HG03135 (cell line): Measurements from ENCODE around the gene SLC35F3.
"Not testable (repeated sequence)": the region's sequence is repeated elsewhere in the genome, so short reads cannot be mapped to it uniquely, and the experiment has no call there.

Experiments
- ATAC-seq: cut with Tn5 transposase; IDR thresholded peaks from one replicate; pipeline ENCODE4 v1.9.1; 2021; ENCODE audit warnings: mild to moderate bottlenecking, moderate library complexity; ENCODE audit not compliant: unreplicated experiment

SLC35F3 gene

DNA sequence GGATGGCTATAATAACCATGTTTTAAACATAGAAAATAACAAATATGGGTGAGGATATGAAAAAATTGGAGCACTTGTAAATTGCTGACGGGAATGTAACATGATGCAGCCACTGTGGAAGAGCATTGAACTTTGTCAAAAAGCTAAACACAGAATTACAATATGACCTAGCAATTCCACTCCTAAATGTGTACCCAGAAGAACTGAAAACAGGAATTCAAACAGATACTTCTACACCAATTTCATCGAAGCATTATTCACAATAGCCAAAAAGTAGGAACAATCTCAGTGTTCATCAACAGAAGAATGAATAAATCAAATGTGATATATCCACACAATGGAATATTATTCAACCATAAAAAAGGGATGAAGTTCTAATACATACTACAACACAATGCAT, 436.1 kb downstream of the SLC35F3 start:
- ATAC-seq: no peak

- ATAC-seq: no peak
These were observed 438.3 kb downstream of the SLC35F3 start for GRCh38 chr1:234342774-234343173.

DNA sequence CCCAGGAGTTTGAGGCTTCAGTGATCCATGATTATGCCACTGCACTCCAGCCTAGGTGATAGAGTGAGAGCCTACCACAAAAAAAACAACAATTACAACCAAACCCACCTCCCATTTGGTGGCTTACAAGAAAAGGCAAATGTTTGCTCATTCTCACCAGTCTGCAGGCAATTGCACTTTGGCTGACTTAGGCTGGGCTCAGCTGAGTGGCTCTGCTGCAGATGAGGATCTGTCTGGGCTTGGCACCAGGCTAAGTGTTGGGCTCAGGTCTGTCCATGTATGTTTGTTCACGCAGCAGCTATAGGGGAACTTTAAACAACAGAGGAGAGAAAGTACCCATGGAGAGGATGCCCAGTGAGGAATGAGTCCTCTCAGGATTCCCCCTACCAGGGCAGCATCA, 440.8 kb downstream of the SLC35F3 start:
- no peak for ATAC-seq

GRCh38 chr1:234348964-234349363, 444.5 kb downstream of the SLC35F3 start:
- no peak for ATAC-seq

DNA sequence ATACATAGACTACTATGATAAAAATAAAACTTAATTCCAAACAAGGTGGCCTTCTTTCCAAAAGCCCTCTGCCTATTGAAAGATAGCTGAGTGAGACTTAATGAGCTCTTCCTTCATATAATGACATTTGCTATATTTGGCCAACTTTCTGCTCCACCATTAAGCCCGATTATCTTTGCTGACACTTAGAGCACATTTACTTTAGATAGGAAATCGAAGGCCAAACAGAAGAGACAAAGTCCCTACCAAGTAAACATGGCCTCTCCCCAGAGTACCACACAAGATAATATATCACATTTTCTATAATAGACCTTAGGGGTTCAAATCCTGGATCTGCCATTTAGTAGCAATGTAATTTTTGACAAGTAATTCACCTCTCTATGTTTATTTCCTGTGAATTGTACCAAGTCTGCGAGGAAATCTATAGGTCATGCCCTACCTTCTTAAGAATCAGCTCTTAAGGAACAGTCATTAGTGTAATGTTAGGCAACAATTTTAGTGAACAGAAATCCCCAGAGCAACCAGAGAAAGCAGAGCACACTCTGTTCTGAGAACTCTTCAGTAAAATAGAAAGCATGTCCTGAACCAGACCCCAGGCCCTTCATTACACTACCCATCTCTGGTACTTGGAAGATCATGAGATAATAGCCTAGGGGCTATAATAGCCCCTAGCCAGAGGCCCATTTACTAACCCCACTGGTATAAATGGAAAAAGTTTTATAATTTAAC, 451.5 kb downstream of the SLC35F3 start:
- ATAC-seq: no peak

DNA sequence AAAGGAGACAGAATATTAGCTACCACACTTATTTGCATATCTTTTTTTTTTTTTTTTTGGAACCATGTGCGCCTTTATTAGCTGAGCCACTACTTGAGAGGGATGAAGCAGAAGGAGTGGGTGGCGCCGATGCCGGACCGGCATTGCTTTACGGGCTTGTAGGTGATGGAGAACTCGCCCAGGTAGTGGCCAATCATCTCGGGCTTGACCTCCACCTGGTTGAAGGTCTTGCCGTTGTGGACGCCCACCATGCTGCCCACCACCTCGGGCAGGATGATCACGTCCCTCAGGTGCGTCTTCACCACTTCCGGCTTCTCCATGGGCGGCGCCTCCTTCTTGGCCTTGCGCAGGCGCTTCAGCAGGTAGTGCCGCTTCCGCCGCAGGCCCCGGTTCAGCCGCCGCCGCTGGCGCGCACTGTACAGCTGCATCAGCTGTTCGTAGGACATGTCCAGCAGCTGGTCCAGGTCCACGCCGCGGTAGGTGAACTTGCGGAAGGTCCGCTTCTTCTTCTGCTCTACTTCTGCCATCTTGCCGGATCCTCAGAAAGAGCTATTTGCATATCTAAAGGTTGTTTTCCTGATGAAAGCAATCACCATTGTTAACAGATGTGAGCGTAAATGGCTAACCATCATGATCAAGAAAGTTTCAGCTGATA, 452.3 kb downstream of the SLC35F3 start:
- not testable (repeated sequence) for ATAC-seq

- no peak for ATAC-seq
These were observed 453.4 kb downstream of the SLC35F3 start for GRCh38 chr1:234357831-234358230.

DNA sequence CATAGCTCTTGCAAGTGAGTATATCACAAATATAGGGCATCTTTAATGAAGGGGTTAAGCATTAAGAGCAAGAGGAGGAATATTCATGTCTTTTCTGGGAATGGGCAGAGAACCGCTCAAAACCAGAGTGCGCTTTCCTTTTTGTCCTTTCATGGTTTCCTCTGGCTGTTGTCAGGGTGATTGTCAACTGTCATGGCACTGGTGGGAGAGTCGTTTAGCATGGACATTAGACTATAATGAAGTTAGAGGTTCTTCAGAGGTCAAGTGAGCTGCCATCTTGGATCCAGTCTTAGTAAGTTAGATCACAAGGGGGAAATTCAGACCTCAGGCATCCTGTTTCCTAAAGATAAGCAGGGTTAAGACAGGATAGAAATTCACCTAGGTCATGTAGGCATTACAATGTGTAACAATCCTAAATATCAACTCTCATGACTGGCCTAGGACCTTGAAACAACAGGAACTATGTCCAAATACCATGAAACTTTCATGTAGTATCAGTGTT, 456.7 kb downstream of the SLC35F3 start:
- ATAC-seq: no peak

- no peak for ATAC-seq
These were observed 458.1 kb downstream of the SLC35F3 start for GRCh38 chr1:234362558-234362957.

GRCh38 chr1:234368320-234369032, 464.0 kb downstream of the SLC35F3 start:
- ATAC-seq: no peak

GRCh38 chr1:234369033-234369430, 464.6 kb downstream of the SLC35F3 start:
- no peak for ATAC-seq

- no peak for ATAC-seq
These were observed 465.3 kb downstream of the SLC35F3 start for GRCh38 chr1:234369784-234370183.

GRCh38 chr1:234371414-234371813, 466.9 kb downstream of the SLC35F3 start:
- ATAC-seq: no peak

- ATAC-seq: no peak
These were observed 467.7 kb downstream of the SLC35F3 start for GRCh38 chr1:234372011-234372757.

- peak; percentile 91 for ATAC-seq
These were observed 468.8 kb downstream of the SLC35F3 start, which contains the start of gene COA6 for GRCh38 chr1:234373064-234373958. Gene COA6 (plus strand): TSS chr1:234373456. CDS start chr1:234373467, 11 bp downstream.

DNA sequence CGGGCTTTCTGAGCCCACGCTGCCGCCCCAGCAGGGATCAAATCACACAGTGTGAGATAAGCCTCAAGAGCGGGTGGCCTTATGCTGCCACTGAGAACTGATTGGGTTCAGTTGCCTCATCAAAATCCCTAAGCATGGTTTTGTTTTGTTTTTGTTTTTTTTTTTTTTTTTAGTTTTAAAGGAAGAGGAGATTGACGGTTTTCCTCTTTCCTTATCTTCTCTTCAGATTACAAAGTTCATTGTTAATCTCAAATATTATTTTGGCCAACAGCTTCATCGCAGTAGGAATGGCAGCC, 469.4 kb downstream of the SLC35F3 start:
- ATAC-seq: no peak
